DND-41 (cell line): ENCODE measurements around the gene HERC3.

ENCODE experiments used
- EZH2 ChIP-seq: IDR thresholded peaks from 3 replicates; pipeline ENCODE4 v1.6.1; 2012; ENCODE audit warnings: borderline replicate concordance, low read depth, mild to moderate bottlenecking, moderate library complexity, low read length, inconsistent platforms; ENCODE audit not compliant: severe bottlenecking
- TF ChIP-seq, protein P1 (sequence below): IDR thresholded peaks from 2 replicates; pipeline ENCODE4 v1.5.1; 2012; ENCODE audit warnings: borderline replicate concordance, low read length, moderate library complexity, mild to moderate bottlenecking; ENCODE audit not compliant: poor library complexity, severe bottlenecking; ENCODE audit errors: extremely low read depth

DNA sequence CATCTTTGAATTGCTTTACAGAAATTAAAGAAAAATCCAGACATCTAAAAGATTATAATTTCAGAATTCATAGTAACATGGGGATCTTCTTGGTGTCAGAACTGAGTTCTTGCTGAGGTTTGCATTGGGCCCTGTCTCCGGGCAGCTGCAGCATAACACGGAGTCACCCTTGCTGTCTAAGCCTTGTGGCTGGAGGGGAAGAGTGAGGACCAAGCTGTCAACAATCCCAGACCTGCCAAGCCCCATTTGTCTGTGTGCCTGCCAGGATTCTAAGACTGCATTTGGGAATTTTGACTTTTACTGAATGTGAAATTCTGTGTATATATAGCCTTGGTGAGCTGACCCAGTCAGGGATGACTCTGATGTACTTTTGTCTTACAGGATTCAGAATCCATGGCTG is 130.5 kb downstream of the HERC3 start:
- TF ChIP-seq, protein P1, sequence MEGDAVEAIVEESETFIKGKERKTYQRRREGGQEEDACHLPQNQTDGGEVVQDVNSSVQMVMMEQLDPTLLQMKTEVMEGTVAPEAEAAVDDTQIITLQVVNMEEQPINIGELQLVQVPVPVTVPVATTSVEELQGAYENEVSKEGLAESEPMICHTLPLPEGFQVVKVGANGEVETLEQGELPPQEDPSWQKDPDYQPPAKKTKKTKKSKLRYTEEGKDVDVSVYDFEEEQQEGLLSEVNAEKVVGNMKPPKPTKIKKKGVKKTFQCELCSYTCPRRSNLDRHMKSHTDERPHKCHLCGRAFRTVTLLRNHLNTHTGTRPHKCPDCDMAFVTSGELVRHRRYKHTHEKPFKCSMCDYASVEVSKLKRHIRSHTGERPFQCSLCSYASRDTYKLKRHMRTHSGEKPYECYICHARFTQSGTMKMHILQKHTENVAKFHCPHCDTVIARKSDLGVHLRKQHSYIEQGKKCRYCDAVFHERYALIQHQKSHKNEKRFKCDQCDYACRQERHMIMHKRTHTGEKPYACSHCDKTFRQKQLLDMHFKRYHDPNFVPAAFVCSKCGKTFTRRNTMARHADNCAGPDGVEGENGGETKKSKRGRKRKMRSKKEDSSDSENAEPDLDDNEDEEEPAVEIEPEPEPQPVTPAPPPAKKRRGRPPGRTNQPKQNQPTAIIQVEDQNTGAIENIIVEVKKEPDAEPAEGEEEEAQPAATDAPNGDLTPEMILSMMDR, result no peak
- TF ChIP-seq EZH2, result no peak
